MM.1S (cell line): ENCODE data around the gene GNL3.
A peak's percentile ranks its signal among the peaks of the same experiment; 100 is the strongest.

Experiments used
- DNase-seq: peaks from one replicate; pipeline ENCODE4 v3.0.0-alpha.2; 2015
- H2AFZ ChIP-seq: fragments of 300-600 bp; sonication (generic); 2 replicates; pipeline ENCODE4 v1.6.0; 2016; ENCODE audit warnings: antibody characterized with exemption, low read length
- H3F3A ChIP-seq: fragments of 300-600 bp; sonication (generic); 2 replicates; pipeline ENCODE4 v1.6.1; 2016; ENCODE audit warnings: mild to moderate bottlenecking, antibody characterized with exemption, low read length, moderate library complexity, mixed read lengths; ENCODE audit not compliant: insufficient read depth
- H3K27ac ChIP-seq: fragments of 300-600 bp; sonication (generic); 2 replicates; pipeline ENCODE4 v1.5.1; 2016; ENCODE audit warnings: mild to moderate bottlenecking, low read length
- H3K27me3 ChIP-seq: fragments of 300-600 bp; sonication (generic); replicated peaks from 2 replicates; pipeline ENCODE4 v1.6.0; 2016; ENCODE audit warnings: low read length; ENCODE audit not compliant: insufficient read depth
- H3K36me3 ChIP-seq: fragments of 300-600 bp; sonication (generic); replicated peaks from 2 replicates; pipeline ENCODE4 v1.6.1; 2016; ENCODE audit warnings: mild to moderate bottlenecking, low read length, mixed read lengths; ENCODE audit not compliant: insufficient read depth
- H3K4me1 ChIP-seq: fragments of 300-600 bp; sonication (generic); 2 replicates; pipeline ENCODE4 v1.6.1; 2016; ENCODE audit warnings: low read length, mixed read lengths
- H3K4me2 ChIP-seq: fragments of 300-600 bp; sonication (generic); 2 replicates; pipeline ENCODE4 v1.6.0; 2016; ENCODE audit warnings: low read depth, low read length
- H3K4me3 ChIP-seq: fragments of 300-600 bp; sonication (generic); 2 replicates; pipeline ENCODE4 v1.5.1; 2016; ENCODE audit warnings: low read length, mixed read lengths
- H3K79me2 ChIP-seq: fragments of 300-600 bp; sonication (generic); 2 replicates; pipeline ENCODE4 v1.6.1; 2016; ENCODE audit warnings: mixed run types, low read length, mixed read lengths
- H3K9ac ChIP-seq: fragments of 300-600 bp; sonication (generic); 2 replicates; pipeline ENCODE4 v1.6.1; 2016; ENCODE audit warnings: low read length, mixed read lengths
- H3K9me2 ChIP-seq: fragments of 300-600 bp; sonication (generic); replicated peaks from 2 replicates; pipeline ENCODE4 v1.6.1; 2016; ENCODE audit warnings: mild to moderate bottlenecking, low read length, mixed read lengths; ENCODE audit not compliant: insufficient read depth
- H3K9me3 ChIP-seq: fragments of 300-600 bp; sonication (generic); replicated peaks from 2 replicates; pipeline ENCODE4 v1.6.1; 2016; ENCODE audit warnings: mild to moderate bottlenecking, low read length, mixed read lengths; ENCODE audit not compliant: insufficient read depth
- H4K20me1 ChIP-seq: fragments of 300-600 bp; sonication (generic); 2 replicates; pipeline ENCODE4 v1.6.1; 2016; ENCODE audit warnings: mild to moderate bottlenecking, low read length, moderate library complexity, mixed read lengths; ENCODE audit not compliant: insufficient read depth
- CTCF ChIP-seq: fragments of 300-600 bp; sonication (generic); IDR thresholded peaks from 2 replicates; pipeline ENCODE4 v1.5.1; 2016; ENCODE audit warnings: antibody characterized with exemption, low read length, mixed read lengths
- EZH2 ChIP-seq: fragments of 300-600 bp; sonication (generic); optimal IDR thresholded peaks from 2 replicates; pipeline ENCODE3; 2017; ENCODE audit warnings: low read depth, mild to moderate bottlenecking, antibody characterized with exemption, low read length, mixed read lengths
- EZH2phosphoT487 ChIP-seq: fragments of 300-600 bp; sonication (generic); IDR thresholded peaks from 2 replicates; pipeline ENCODE4 v1.6.1; 2018; ENCODE audit warnings: antibody characterized with exemption, low read length

The GNL3 gene

DNA sequence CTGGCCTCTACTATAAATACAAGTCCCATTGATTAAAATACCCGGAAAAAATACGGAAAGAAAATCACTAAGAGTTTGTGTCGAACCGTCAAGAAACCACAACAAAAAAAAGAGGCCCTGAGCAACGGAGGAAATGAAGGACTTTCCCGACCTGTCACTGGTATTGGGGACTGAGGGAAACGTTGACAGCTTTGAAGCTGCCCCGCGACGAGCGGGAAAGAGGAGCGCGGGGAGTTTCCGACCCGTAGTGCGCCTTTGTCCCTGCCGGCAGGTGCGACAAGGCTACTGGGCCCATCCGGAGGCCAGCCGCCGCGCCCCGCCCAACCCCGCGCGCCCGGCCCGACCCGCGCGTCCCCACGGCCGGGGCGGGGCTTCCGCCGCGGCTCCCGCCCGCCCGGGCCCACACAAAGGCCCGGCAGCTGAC, 535 bp upstream of the GNL3 start:
- Histone ChIP-seq H2AFZ (peak overlapping the region; percentile 21; the same call in 1 of the 2 replicates), H3K4me2 (peak overlapping the region; percentile 70), H3K79me2 (peaks cover 94% of the 10 kb centered on the region), H3K4me3 (peak overlapping the region; percentile 66), H3K9me3 (no peaks in the 10 kb centered on the region), H3K36me3 (peaks cover 38% of the 10 kb centered on the region), H3K27ac (peak overlapping the region; percentile 78), H3K27me3 (no peaks in the 10 kb centered on the region), H4K20me1 (0 out of 2 replicates have a peak, but pooled peaks cover 3% of the 10 kb centered on the region), H3K9me2 (no peaks in the 10 kb centered on the region), H3K4me1 (peaks cover 56% of the 10 kb centered on the region), H3F3A (peaks cover 49% of the 10 kb centered on the region), H3K9ac (peak overlapping the region; percentile 79)
- DNase-seq: peak; percentile 92
- TF ChIP-seq EZH2phosphoT487 (no peak), CTCF (no peak), EZH2 (no peak)

GRCh38 chr3:52688266-52688665, 2.4 kb downstream of the GNL3 start:
- Histone ChIP-seq H4K20me1 (peaks cover 6% of the 10 kb centered on the region; the same call in 1 of the 2 replicates), H2AFZ (no peak overlapping the region), H3K4me3 (no peak overlapping the region), H3K9ac (no peak overlapping the region), H3K4me2 (peak overlapping the region; percentile 76), H3K9me2 (no peaks in the 10 kb centered on the region), H3F3A (peaks cover 66% of the 10 kb centered on the region), H3K4me1 (peaks cover 48% of the 10 kb centered on the region), H3K9me3 (no peaks in the 10 kb centered on the region), H3K36me3 (peaks cover 47% of the 10 kb centered on the region), H3K27me3 (no peaks in the 10 kb centered on the region), H3K27ac (no peak overlapping the region), H3K79me2 (peaks cover 94% of the 10 kb centered on the region)
- TF ChIP-seq CTCF (no peak), EZH2phosphoT487 (no peak)
- no peak for DNase-seq

- H3K4me3 ChIP-seq: no peak overlapping the region
- no peaks in the 10 kb centered on the region for H3K9me3 ChIP-seq
- no peak for DNase-seq
- peaks cover 72% of the 10 kb centered on the region for H3F3A ChIP-seq
- H3K9me2 ChIP-seq: no peaks in the 10 kb centered on the region
- H3K4me1 ChIP-seq: peaks cover 52% of the 10 kb centered on the region
- no peaks in the 10 kb centered on the region for H3K27me3 ChIP-seq
- peaks cover 9% of the 10 kb centered on the region; the same call in 1 of the 2 replicates for H4K20me1 ChIP-seq
- no peak overlapping the region for H3K9ac ChIP-seq
- no peak overlapping the region for H2AFZ ChIP-seq
- no peak for TF ChIP-seq EZH2
- no peak for TF ChIP-seq CTCF
- TF ChIP-seq EZH2phosphoT487: no peak
- peaks cover 93% of the 10 kb centered on the region for H3K79me2 ChIP-seq
- peak overlapping the region; percentile 10; the same call in 1 of the 2 replicates for H3K27ac ChIP-seq
- peak overlapping the region; percentile 76; the same call in 1 of the 2 replicates for H3K4me2 ChIP-seq
- H3K36me3 ChIP-seq: peaks cover 54% of the 10 kb centered on the region
Measured at GRCh38 chr3:52689151-52689550, 3.3 kb downstream of the GNL3 start.
